DND-41 (cell line): ENCODE results near the gene FAM53B.

ENCODE experiments used
- ATAC-seq: fragments of 200-7000 bp; cut with Tn5 transposase; 3 replicates; pipeline ENCODE4 v1.9.1; 2021; ENCODE audit warnings: low read depth; ENCODE audit not compliant: insufficient read depth
- DNase-seq: peaks from one replicate; pipeline ENCODE4 v3.0.0-alpha.2; 2020
- H2AFZ ChIP-seq: 2 replicates; pipeline ENCODE4 v1.6.0; 2012; ENCODE audit warnings: low read depth, low read length
- H3K27ac ChIP-seq: 2 replicates; pipeline ENCODE4 v1.5.1; 2012; ENCODE audit warnings: low read length, inconsistent platforms
- H3K27me3 ChIP-seq: fragments of 200-600 bp; sonication (generic); 2 replicates; pipeline ENCODE4 v1.6.0; 2012; ENCODE audit warnings: low read length, mild to moderate bottlenecking, inconsistent platforms; ENCODE audit not compliant: insufficient read depth, poor library complexity
- H3K36me3 ChIP-seq: 2 replicates; pipeline ENCODE4 v1.5.1; 2012; ENCODE audit warnings: low read length, inconsistent platforms; ENCODE audit not compliant: insufficient read depth
- H3K4me1 ChIP-seq: 2 replicates; pipeline ENCODE4 v1.5.1; 2012; ENCODE audit warnings: mild to moderate bottlenecking, low read length; ENCODE audit not compliant: insufficient read depth
- H3K4me2 ChIP-seq: 2 replicates; pipeline ENCODE4 v1.6.0; 2012; ENCODE audit warnings: mild to moderate bottlenecking, moderate library complexity, low read length, inconsistent platforms; ENCODE audit not compliant: insufficient read depth
- H3K4me3 ChIP-seq, 2 experiments: fragments of 200-600 bp in 1 of 2; shearing (Covaris generic) in 1 of 2; 2 replicates each; pipeline ENCODE4 v1.5.1; 2012 to 2016; ENCODE audit warnings: inconsistent platforms in 2 of 2, low read length in 2 of 2, mild to moderate bottlenecking in 2 of 2, low read depth in 1 of 2, moderate library complexity in 1 of 2
- H3K79me2 ChIP-seq: 2 replicates; pipeline ENCODE4 v1.6.0; 2012; ENCODE audit warnings: low read length, inconsistent platforms; ENCODE audit not compliant: insufficient read depth
- H3K9ac ChIP-seq: 2 replicates; pipeline ENCODE4 v1.6.0; 2012; ENCODE audit warnings: low read depth, mild to moderate bottlenecking, inconsistent platforms, low read length, moderate library complexity
- H3K9me3 ChIP-seq: 2 replicates; pipeline ENCODE4 v1.5.1; 2012; ENCODE audit warnings: low read length, moderate library complexity, mild to moderate bottlenecking, inconsistent platforms; ENCODE audit not compliant: insufficient read depth, severe bottlenecking
- H4K20me1 ChIP-seq: 2 replicates; pipeline ENCODE4 v1.6.0; 2012; ENCODE audit warnings: low read length; ENCODE audit not compliant: insufficient read depth
- CTCF ChIP-seq: IDR thresholded peaks from 2 replicates; pipeline ENCODE4 v1.5.1; 2012; ENCODE audit warnings: borderline replicate concordance, low read length, moderate library complexity, mild to moderate bottlenecking; ENCODE audit not compliant: poor library complexity, severe bottlenecking; ENCODE audit errors: extremely low read depth
- EZH2 ChIP-seq: IDR thresholded peaks from 3 replicates; pipeline ENCODE4 v1.6.1; 2012; ENCODE audit warnings: borderline replicate concordance, low read depth, mild to moderate bottlenecking, moderate library complexity, low read length, inconsistent platforms; ENCODE audit not compliant: severe bottlenecking

Gene FAM53B

GRCh38 chr10:124591123-124591495 lies 153.1 kb downstream of the FAM53B start:
- ATAC-seq, result no peak
- Histone ChIP-seq H3K4me3 (no peak overlapping the region), H3K9ac (no peak overlapping the region), H3K4me2 (no peak overlapping the region), H3K9me3 (no peaks in the 10 kb centered on the region), H3K4me1 (peaks cover 6% of the 10 kb centered on the region), H2AFZ (no peak overlapping the region), H4K20me1 (no peaks in the 10 kb centered on the region), H3K27me3 (no peaks in the 10 kb centered on the region), H3K79me2 (no peaks in the 10 kb centered on the region), H3K27ac (no peak overlapping the region), H3K36me3 (no peaks in the 10 kb centered on the region)
- no peak for TF ChIP-seq CTCF
- TF ChIP-seq EZH2, result no peak
- DNase-seq, result no peak

- DNase-seq, result no peak
These were observed 153.7 kb downstream of the FAM53B start for GRCh38 chr10:124590216-124591122.

GRCh38 chr10:124589491-124590041 lies 154.6 kb downstream of the FAM53B start:
- no peak overlapping the region for H2AFZ ChIP-seq
- no peak overlapping the region for H3K4me3 ChIP-seq
- TF ChIP-seq EZH2 (no peak), CTCF (no peak)
- H3K27me3 ChIP-seq, result no peaks in the 10 kb centered on the region
- H3K79me2 ChIP-seq, result no peaks in the 10 kb centered on the region
- H3K9ac ChIP-seq, result no peak overlapping the region
- no peaks in the 10 kb centered on the region for H3K4me1 ChIP-seq
- DNase-seq, result no peak
- H3K4me2 ChIP-seq, result no peak overlapping the region
- H3K27ac ChIP-seq, result no peak overlapping the region
- no peaks in the 10 kb centered on the region for H3K36me3 ChIP-seq
- no peaks in the 10 kb centered on the region for H3K9me3 ChIP-seq
- ATAC-seq, result no peak
- no peaks in the 10 kb centered on the region for H4K20me1 ChIP-seq

More at GRCh38 chr10:124590216-124591122, 153.7 kb downstream of the FAM53B start:
- no peak overlapping the region for H2AFZ ChIP-seq
- no peaks in the 10 kb centered on the region for H3K4me1 ChIP-seq
- TF ChIP-seq CTCF (no peak), EZH2 (no peak)
- no peak for ATAC-seq
- no peaks in the 10 kb centered on the region for H4K20me1 ChIP-seq
- no peaks in the 10 kb centered on the region for H3K27me3 ChIP-seq
- H3K4me2 ChIP-seq, result no peak overlapping the region
- H3K79me2 ChIP-seq, result no peaks in the 10 kb centered on the region
- no peak overlapping the region for H3K4me3 ChIP-seq
- no peak overlapping the region for H3K27ac ChIP-seq
- no peaks in the 10 kb centered on the region for H3K9me3 ChIP-seq
- H3K9ac ChIP-seq, result no peak overlapping the region
- H3K36me3 ChIP-seq, result no peaks in the 10 kb centered on the region
